GM12874 (cell line): ENCODE results near the gene RIPOR3.

Source experiments
- TF ChIP-seq, protein P1 (sequence below): IDR thresholded peaks from 2 replicates; pipeline ENCODE4 v1.5.1; 2011; ENCODE audit warnings: low read depth, mild to moderate bottlenecking, control low read depth, low read length, moderate library complexity; ENCODE audit not compliant: insufficient read depth

RIPOR3 gene

DNA sequence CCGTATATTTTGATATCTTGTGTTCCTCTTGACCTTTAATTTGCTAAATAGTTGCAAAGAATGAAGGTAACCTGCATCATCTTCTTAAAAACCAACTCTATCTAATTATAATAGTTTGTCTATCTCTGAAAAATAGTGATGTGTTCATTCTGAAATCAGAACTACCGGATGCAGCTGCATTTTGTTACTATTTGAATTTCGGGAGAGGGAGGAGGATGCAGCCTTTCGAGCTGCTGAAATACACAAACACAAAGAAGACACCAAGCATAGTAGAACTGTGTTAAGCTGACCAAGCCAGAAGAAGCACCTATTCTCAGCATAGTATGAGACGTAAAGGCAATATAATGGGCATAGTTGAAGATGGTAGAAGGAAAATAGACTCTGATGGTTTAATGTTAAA lies 148.0 kb downstream of the RIPOR3 start:
- TF ChIP-seq, protein P1, sequence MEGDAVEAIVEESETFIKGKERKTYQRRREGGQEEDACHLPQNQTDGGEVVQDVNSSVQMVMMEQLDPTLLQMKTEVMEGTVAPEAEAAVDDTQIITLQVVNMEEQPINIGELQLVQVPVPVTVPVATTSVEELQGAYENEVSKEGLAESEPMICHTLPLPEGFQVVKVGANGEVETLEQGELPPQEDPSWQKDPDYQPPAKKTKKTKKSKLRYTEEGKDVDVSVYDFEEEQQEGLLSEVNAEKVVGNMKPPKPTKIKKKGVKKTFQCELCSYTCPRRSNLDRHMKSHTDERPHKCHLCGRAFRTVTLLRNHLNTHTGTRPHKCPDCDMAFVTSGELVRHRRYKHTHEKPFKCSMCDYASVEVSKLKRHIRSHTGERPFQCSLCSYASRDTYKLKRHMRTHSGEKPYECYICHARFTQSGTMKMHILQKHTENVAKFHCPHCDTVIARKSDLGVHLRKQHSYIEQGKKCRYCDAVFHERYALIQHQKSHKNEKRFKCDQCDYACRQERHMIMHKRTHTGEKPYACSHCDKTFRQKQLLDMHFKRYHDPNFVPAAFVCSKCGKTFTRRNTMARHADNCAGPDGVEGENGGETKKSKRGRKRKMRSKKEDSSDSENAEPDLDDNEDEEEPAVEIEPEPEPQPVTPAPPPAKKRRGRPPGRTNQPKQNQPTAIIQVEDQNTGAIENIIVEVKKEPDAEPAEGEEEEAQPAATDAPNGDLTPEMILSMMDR = no peak

DNA sequence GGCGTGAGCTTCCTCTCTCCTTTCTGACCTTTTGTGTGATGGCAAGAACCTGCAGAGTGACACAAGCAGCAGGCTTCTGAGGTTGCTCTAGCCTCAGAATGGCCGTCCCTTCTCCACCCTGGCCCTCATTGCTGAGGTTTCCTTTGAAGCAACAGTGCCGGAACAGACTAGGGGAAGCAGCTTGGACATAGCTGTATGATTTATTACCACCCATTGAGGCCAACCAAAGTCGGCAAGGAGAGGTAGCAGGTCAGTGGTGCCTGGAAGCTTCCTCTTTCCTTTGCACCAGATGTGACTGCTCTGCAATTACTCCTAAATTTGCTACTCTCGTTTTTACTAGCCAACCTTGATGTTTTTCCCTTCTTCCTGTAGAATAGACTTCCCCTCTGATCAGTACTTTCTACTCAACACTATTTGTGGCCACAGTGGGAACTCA lies 149.7 kb downstream of the RIPOR3 start:
- TF ChIP-seq, protein P1 = no peak

DNA sequence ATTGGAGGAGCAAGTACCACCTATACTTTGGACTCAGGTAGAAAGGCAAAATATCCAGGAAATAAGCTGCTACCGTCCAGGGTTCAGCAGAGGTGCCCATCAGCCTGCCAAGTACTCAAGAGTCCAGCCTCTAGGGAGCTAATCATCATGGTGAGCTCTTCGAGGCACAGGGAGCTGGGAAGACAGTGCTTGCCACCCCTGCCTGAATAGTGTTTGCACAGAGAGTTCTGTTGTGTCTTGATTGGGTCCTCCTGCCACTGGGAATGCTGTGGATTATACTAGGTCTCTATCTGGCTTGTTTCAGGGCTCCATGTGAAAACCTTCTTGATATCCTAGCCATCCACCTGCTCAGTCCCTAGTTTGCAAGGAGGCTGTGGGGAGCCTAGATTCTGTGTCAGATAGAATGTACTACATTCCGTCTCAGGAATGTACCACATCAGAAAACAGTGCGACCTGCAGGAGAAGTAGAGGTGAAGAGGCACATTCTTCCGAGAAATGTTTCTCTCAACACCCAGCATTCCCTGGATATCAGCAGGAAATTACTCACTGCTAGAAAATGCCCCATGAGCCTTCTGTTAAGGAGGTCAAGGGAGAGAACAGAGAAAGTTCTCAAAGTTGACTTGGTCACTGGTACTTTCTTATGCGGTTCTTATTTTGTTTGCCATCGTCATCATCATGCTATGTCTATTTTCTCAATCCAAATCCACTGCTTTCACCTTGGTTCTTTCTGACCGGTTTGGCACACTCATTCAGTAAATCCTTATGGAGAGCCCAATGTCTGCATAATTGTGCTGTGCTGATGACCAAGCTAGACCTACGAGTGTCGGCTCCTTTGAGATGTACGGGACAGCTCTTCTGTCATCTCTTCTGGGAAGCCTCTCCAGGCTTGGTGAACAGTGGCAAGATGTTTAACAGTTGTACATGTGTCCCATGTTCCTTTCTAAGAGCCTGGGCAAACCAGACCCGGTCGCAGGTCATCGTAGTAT lies 150.4 kb downstream of the RIPOR3 start:
- TF ChIP-seq, protein P1 = no peak

DNA sequence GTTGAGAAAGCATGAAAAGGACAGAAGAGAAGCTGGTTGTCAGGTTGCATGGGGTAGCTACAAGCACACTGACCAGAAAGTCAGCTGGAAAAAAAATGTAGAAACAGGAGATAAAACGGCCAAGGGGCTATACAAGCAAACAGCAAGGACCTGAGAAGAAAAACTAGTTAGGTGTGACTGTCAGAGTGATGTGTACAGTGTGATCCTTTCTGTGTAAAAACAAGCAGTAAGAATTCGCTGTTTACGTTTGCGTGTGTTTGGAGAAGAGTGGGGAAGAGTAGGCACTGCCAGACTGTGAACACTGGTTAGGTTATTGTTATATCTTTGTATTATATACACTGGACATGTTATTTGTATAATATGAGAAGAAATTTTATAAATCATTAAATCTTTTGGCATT lies 153.1 kb downstream of the RIPOR3 start:
- TF ChIP-seq, protein P1 = no peak

DNA sequence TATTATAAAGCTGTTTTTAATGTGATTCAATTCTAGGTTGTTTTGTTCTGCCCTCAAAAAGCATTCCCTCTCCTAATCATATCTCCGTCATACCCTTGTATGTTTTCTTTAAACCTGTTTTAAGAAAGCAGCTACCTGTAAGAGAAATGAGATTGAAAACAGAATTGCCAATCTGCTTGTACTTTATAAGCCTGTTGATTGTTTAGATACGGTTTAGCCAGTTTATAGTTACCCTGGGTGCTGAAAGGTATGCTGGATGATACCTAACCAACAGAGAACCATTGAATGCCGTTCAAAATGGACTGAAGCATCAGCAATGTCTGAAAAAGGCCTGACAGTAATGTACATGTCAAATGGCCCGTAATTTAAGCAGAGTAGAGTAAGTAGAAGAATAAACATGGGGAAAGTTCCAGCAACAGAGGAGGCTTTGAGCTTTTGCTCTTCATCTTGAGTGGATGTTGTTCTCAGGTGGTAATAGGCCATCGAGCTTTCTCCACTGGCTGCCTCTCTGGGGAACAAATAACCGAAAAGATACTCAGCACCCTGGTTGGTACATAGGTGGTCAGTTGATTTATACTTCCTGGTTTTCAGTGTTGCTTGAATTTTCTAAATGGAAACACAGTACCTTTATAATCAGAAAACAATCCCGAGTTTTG lies 153.7 kb downstream of the RIPOR3 start:
- TF ChIP-seq, protein P1 = no peak

DNA sequence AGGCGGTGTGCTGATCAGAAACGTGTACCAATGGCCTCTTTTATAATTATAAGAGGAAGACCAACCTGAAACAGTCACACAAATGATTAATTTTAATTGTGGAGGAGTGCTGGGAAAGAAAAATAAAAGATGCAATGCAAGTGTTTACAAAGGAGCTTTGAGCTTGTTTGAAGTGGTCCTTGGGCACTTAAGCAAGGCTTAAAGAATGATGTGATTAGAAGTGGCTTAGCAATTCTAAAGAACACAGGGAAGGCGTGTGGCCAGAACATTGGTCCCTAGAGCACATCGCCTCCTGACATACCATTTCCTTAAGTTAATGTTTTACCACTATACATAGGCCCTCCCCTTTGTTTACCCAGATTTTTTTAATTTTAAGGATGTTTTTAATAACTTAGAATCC lies 155.0 kb downstream of the RIPOR3 start:
- TF ChIP-seq, protein P1 = no peak
